Neuron (in vitro differentiated cells): Measurements from ENCODE around the gene EIF4E2.

Source experiments
- H2AFZ ChIP-seq: one replicate; pipeline ENCODE4 v1.6.1; 2013; ENCODE audit warnings: low read depth, mild to moderate bottlenecking, inconsistent platforms, low read length, moderate library complexity
- H3K27me3 ChIP-seq: one replicate; pipeline ENCODE4 v1.6.1; 2013; ENCODE audit warnings: low read length; ENCODE audit not compliant: insufficient read depth
- H3K36me3 ChIP-seq: one replicate; pipeline ENCODE4 v1.6.1; 2013; ENCODE audit warnings: low read length; ENCODE audit not compliant: insufficient read depth
- H3K4me1 ChIP-seq: one replicate; pipeline ENCODE4 v1.6.1; 2013; ENCODE audit warnings: low read length; ENCODE audit not compliant: insufficient read depth
- H3K4me3 ChIP-seq: 2 replicates; pipeline ENCODE4 v1.5.1; 2013; ENCODE audit warnings: mild to moderate bottlenecking, low read length, moderate library complexity
- H3K9me3 ChIP-seq: one replicate; pipeline ENCODE4 v1.6.1; 2013; ENCODE audit warnings: low read length

The EIF4E2 gene

GRCh38 chr2:232571026-232571474, 20.6 kb downstream of the EIF4E2 start:
- Histone ChIP-seq H3K27me3 (no peaks in the 10 kb centered on the region), H3K4me1 (peaks cover 7% of the 10 kb centered on the region), H3K36me3 (peaks cover 77% of the 10 kb centered on the region), H3K9me3 (no peaks in the 10 kb centered on the region), H3K4me3 (no peak overlapping the region), H2AFZ (no peak overlapping the region)

GRCh38 chr2:232573042-232573441, 22.6 kb downstream of the EIF4E2 start:
- H2AFZ ChIP-seq = no peak overlapping the region
- H3K4me1 ChIP-seq = peaks cover 7% of the 10 kb centered on the region
- H3K4me3 ChIP-seq = no peak overlapping the region
- no peaks in the 10 kb centered on the region for H3K9me3 ChIP-seq
- no peaks in the 10 kb centered on the region for H3K27me3 ChIP-seq
- H3K36me3 ChIP-seq = peaks cover 63% of the 10 kb centered on the region

DNA sequence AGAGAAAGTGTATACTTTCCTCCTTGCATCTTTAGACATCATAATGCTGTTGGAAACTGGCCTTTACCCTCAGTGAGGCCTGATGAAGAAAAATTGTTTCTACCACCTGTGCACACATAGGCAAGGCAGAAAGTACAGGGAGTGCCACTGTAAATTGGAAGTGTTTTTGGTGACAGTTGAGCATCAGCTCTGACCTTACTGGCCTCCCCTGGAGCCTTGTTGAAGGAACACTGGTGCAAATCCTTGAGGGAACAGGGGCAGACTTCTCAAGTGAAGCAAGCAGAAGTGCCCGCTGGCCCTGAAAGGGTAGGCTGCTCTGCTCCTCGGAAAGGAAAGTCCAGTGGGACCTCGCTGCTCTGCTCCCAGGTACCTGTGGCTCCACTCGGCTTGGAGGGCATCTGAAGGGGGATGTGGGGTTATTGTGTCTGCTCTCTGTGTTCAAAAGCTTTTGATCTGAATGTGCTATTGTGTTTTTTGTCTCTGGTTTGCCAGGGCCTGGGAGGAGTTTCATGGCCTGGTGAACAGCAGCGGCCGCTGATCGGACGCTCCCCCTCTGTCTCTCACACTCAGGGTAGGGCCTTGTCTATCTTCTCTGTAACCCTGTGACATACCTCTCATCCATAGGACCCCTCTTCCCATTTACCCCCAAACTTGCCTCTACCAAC, 23.4 kb downstream of the EIF4E2 start:
- no peak overlapping the region for H2AFZ ChIP-seq
- H3K27me3 ChIP-seq = no peaks in the 10 kb centered on the region
- H3K4me1 ChIP-seq = peaks cover 7% of the 10 kb centered on the region
- no peak overlapping the region for H3K4me3 ChIP-seq
- no peaks in the 10 kb centered on the region for H3K9me3 ChIP-seq
- H3K36me3 ChIP-seq = peaks cover 58% of the 10 kb centered on the region

GRCh38 chr2:232574674-232575403, 24.4 kb downstream of the EIF4E2 start:
- Histone ChIP-seq H3K4me1 (peaks cover 6% of the 10 kb centered on the region), H2AFZ (no peak overlapping the region), H3K9me3 (no peaks in the 10 kb centered on the region), H3K4me3 (no peak overlapping the region), H3K36me3 (peaks cover 49% of the 10 kb centered on the region), H3K27me3 (no peaks in the 10 kb centered on the region)

- H3K27me3 ChIP-seq = no peaks in the 10 kb centered on the region
- no peak overlapping the region for H3K4me3 ChIP-seq
- no peak overlapping the region for H2AFZ ChIP-seq
- H3K9me3 ChIP-seq = no peaks in the 10 kb centered on the region
- peaks cover 47% of the 10 kb centered on the region for H3K36me3 ChIP-seq
- H3K4me1 ChIP-seq = peaks cover 6% of the 10 kb centered on the region
These were observed 24.9 kb downstream of the EIF4E2 start for GRCh38 chr2:232575404-232575746.

DNA sequence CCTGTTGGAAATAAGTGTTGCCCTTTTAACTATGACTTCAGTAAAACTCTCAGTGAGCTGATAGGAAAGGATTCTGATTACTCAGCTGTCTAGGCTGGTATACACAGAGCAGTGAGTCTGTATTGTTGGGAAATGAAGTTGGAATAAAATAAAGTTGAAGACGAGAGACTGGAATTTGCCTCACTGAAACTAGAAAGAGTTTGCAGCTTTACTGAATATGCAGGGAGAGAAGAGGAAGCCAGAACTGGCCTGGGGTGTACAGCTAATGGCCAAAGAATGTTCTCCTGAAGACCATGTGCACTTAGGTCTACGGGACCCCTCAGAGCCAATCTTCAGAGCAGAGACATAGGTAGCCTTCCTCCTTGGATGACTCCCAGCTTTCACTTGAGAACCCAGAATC, 26.5 kb downstream of the EIF4E2 start:
- Histone ChIP-seq H3K36me3 (peaks cover 50% of the 10 kb centered on the region), H3K4me3 (no peak overlapping the region), H3K9me3 (no peaks in the 10 kb centered on the region), H2AFZ (no peak overlapping the region), H3K27me3 (no peaks in the 10 kb centered on the region), H3K4me1 (peaks cover 6% of the 10 kb centered on the region)

- Histone ChIP-seq H3K36me3 (peaks cover 55% of the 10 kb centered on the region), H3K9me3 (no peaks in the 10 kb centered on the region), H2AFZ (no peak overlapping the region), H3K4me1 (peaks cover 6% of the 10 kb centered on the region), H3K27me3 (no peaks in the 10 kb centered on the region), H3K4me3 (no peak overlapping the region)
These were observed 27.4 kb downstream of the EIF4E2 start for GRCh38 chr2:232577841-232578240.

DNA sequence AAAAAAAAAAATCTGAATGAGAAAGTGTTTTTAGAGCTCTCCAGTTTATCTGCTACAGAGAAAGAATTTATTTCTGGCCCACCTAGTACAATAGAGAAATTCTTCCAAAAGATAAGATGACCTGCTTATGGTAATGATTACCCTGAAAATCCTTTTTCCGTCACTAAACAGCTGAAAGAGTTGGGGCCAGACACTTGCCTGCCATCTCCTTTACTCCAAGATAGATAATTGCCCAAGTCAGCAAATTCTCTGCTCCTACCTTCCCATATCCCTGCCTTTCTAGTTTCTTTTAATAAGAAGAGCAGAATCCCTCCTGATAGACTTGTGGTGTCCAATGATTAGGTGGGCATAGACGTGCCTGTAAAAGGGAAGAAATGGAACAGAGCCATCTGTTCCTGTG, 28.1 kb downstream of the EIF4E2 start:
- H3K4me1 ChIP-seq = peaks cover 6% of the 10 kb centered on the region
- peaks cover 55% of the 10 kb centered on the region for H3K36me3 ChIP-seq
- no peaks in the 10 kb centered on the region for H3K9me3 ChIP-seq

GRCh38 chr2:232580648-232580981, 30.1 kb downstream of the EIF4E2 start:
- Histone ChIP-seq H3K4me3 (no peak overlapping the region), H2AFZ (no peak overlapping the region), H3K36me3 (peaks cover 44% of the 10 kb centered on the region), H3K4me1 (no peaks in the 10 kb centered on the region), H3K27me3 (no peaks in the 10 kb centered on the region), H3K9me3 (no peaks in the 10 kb centered on the region)

More for the DNA sequence above, 28.1 kb downstream of the EIF4E2 start:
- no peak overlapping the region for H3K4me3 ChIP-seq
- H2AFZ ChIP-seq = no peak overlapping the region
- no peaks in the 10 kb centered on the region for H3K27me3 ChIP-seq

DNA sequence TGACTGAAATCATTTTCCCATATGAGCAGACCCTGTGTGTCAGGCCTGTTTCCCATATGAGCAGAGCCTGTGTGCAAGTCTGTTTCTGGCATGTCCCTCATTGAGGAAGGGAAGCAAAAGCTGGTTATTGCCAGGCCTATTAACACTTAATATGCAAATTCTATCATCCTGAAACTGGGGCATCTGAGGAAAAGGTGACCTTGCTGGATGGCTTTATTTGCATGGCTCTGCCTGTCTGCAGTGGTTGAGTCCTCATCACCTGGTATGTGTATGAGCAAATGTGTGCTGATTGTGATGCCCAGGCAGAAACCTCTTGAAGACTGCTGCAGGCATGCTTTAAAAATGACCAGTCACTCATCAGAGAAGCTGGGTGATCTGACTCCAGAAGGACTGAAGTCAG, 31.2 kb downstream of the EIF4E2 start:
- Histone ChIP-seq H3K27me3 (no peaks in the 10 kb centered on the region), H3K4me3 (no peak overlapping the region), H3K36me3 (peaks cover 44% of the 10 kb centered on the region), H3K4me1 (no peaks in the 10 kb centered on the region), H3K9me3 (no peaks in the 10 kb centered on the region), H2AFZ (no peak overlapping the region)

DNA sequence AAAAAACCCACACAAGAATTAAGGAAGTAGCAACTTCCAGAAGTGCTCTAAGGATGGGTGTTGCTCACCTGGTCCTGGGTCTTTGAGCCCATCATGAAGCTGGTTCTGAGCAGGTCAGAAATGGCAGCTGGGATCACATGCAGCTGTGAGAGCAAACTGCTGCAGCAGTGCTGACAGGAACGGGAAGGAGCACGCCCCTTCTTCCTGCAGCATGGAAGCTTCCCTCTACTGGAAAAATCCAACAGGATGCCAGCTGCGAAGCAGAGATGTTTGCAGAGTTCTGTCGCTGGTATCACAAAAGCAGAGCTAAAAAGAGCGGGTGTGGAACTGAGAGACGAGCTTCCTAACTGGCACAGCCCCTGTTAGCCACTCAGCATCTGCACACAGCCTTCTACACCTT, 33.7 kb downstream of the EIF4E2 start:
- Histone ChIP-seq H3K36me3 (peaks cover 34% of the 10 kb centered on the region), H3K4me3 (no peak overlapping the region), H3K27me3 (no peaks in the 10 kb centered on the region), H2AFZ (no peak overlapping the region), H3K9me3 (no peaks in the 10 kb centered on the region), H3K4me1 (no peaks in the 10 kb centered on the region)

DNA sequence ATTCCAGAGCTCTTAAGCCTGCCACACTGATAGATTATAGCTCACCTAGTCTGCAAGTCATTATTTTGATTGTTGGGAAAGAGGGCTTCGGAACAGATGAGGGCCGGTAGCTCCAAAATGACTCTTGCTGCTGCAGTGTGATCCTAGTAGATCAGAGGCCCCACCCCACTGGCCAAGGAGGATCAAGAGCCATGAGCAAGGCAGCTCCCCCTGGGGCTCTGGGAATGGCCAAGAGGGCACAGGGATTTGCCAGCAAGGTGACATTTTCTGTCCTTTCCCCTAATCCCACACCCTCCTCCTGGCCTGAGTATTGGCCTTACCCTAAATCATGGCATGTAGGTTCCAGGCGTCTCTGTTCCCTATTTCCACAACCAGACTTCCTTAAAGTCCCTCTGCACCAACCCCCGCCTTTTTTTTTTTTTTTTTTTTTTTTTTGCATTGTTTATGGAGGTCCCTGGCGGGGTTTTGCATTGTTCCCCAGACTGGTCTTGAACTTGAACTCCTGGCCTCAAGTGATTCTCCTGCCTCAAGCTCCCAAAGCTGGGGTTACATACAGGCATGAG, 36.5 kb downstream of the EIF4E2 start:
- peaks cover 14% of the 10 kb centered on the region for H3K36me3 ChIP-seq
- no peak overlapping the region for H3K4me3 ChIP-seq
- H3K4me1 ChIP-seq = no peaks in the 10 kb centered on the region
- H3K27me3 ChIP-seq = no peaks in the 10 kb centered on the region
- H3K9me3 ChIP-seq = no peaks in the 10 kb centered on the region
- H2AFZ ChIP-seq = no peak overlapping the region

- H2AFZ ChIP-seq = no peak overlapping the region
- peaks cover 11% of the 10 kb centered on the region for H3K36me3 ChIP-seq
- no peak overlapping the region for H3K4me3 ChIP-seq
- H3K9me3 ChIP-seq = no peaks in the 10 kb centered on the region
- H3K4me1 ChIP-seq = no peaks in the 10 kb centered on the region
- no peaks in the 10 kb centered on the region for H3K27me3 ChIP-seq
These were observed 37.0 kb downstream of the EIF4E2 start for GRCh38 chr2:232587512-232587911.
